CD14-positive monocyte (primary cell): Measurements from ENCODE around the gene CENPM. TPM values are rescaled to one million over a fixed set of nuclear protein-coding genes. Genes with fewer than 3 reads are reported as not detected.

Experiments
- DNase-seq, 3 donors: peaks; one replicate each; pipeline ENCODE4 v3.0.0-alpha.2; 2011 to 2022
- H2AFZ ChIP-seq: 2 replicates; pipeline ENCODE4 v1.6.0; 2012; ENCODE audit warnings: mild to moderate bottlenecking, low read depth, low read length, inconsistent platforms; ENCODE audit not compliant: insufficient read depth, poor library complexity, severe bottlenecking
- H3K27ac ChIP-seq, 2 donors: 1 replicate in 1 of 2; 2 replicates in 1 of 2; pipeline ENCODE4 v1.5.1; 2012 to 2013; ENCODE audit warnings: low read length in 2 of 2, control low read depth in 1 of 2, inconsistent platforms in 1 of 2, low read depth in 1 of 2, mild to moderate bottlenecking in 1 of 2
- H3K27me3 ChIP-seq, 2 donors: one replicate each; pipeline versions ENCODE4 v1.6.0 to v1.6.1; 2011 to 2013; ENCODE audit warnings: low read length in 2 of 2; ENCODE audit not compliant: control insufficient read depth in 2 of 2, insufficient read depth in 2 of 2
- H3K36me3 ChIP-seq, 2 donors: replicated peaks in 1 of 2; 1 replicate in 1 of 2; 2 replicates in 1 of 2; pipeline versions ENCODE4 v1.5.1 to v1.6.1; 2012 to 2013; ENCODE audit warnings: low read length in 2 of 2, control low read depth in 1 of 2, inconsistent platforms in 1 of 2, mild to moderate bottlenecking in 1 of 2; ENCODE audit not compliant: insufficient read depth in 2 of 2, control insufficient read depth in 1 of 2
- H3K4me1 ChIP-seq, 2 donors: 1 replicate in 1 of 2; 2 replicates in 1 of 2; pipeline versions ENCODE4 v1.5.1 to v1.6.1; 2012 to 2013; ENCODE audit warnings: low read length in 2 of 2, control low read depth in 1 of 2, inconsistent platforms in 1 of 2, mild to moderate bottlenecking in 1 of 2, moderate library complexity in 1 of 2; ENCODE audit not compliant: insufficient read depth in 2 of 2, control insufficient read depth in 1 of 2
- H3K4me2 ChIP-seq: replicated peaks from 2 replicates; pipeline ENCODE3; 2012; ENCODE audit warnings: low read length, moderate library complexity, mild to moderate bottlenecking; ENCODE audit not compliant: poor library complexity, severe bottlenecking; ENCODE audit errors: extremely low read depth
- H3K4me3 ChIP-seq, 3 experiments: fragments of 200-600 bp in 1 of 3; sonication (generic) in 1 of 3; replicated peaks in 1 of 3; 1 replicate in 2 of 3; 2 replicates in 1 of 3; pipeline ENCODE4 v1.5.1; 2011 to 2013; ENCODE audit warnings: low read length in 3 of 3, mild to moderate bottlenecking in 3 of 3, control low read depth in 2 of 3, low read depth in 2 of 3, inconsistent platforms in 1 of 3, moderate library complexity in 1 of 3
- H3K79me2 ChIP-seq: 2 replicates; pipeline ENCODE4 v1.6.0; 2012; ENCODE audit warnings: mild to moderate bottlenecking, control low read depth, inconsistent platforms, low read length, moderate library complexity; ENCODE audit not compliant: insufficient read depth
- H3K9ac ChIP-seq: 2 replicates; pipeline ENCODE4 v1.6.0; 2017; ENCODE audit warnings: low read length, mild to moderate bottlenecking; ENCODE audit not compliant: insufficient read depth, poor library complexity, severe bottlenecking
- H3K9me3 ChIP-seq, 2 donors: replicated peaks in 1 of 2; 1 replicate in 1 of 2; 2 replicates in 1 of 2; pipeline versions ENCODE4 v1.5.1 to v1.6.1; 2012 to 2013; ENCODE audit warnings: low read length in 2 of 2, control low read depth in 1 of 2; ENCODE audit not compliant: control insufficient read depth in 1 of 2, insufficient read depth in 1 of 2
- H4K20me1 ChIP-seq: 2 replicates; pipeline ENCODE4 v1.6.0; 2012; ENCODE audit warnings: mild to moderate bottlenecking, low read length, control low read depth, moderate library complexity; ENCODE audit not compliant: insufficient read depth
- H3K27ac Mint-ChIP-seq, 7 donors: one replicate each; pipeline ENCODE4 v1.8.0; 2020; ENCODE audit warnings: mild to moderate bottlenecking in 7 of 7, mixed read lengths in 7 of 7, moderate library complexity in 6 of 7, inconsistent platforms in 2 of 7
- H3K27me3 Mint-ChIP-seq, 3 donors: one replicate each; pipeline ENCODE4 v1.8.0; 2021 to 2022; ENCODE audit warnings: low read depth in 3 of 3, mild to moderate bottlenecking in 3 of 3, mixed read lengths in 3 of 3, moderate library complexity in 3 of 3, inconsistent platforms in 1 of 3
- H3K36me3 Mint-ChIP-seq, 2 donors: one replicate each; pipeline ENCODE4 v1.8.0; 2020; ENCODE audit warnings: mixed read lengths in 2 of 2, inconsistent platforms in 1 of 2, mild to moderate bottlenecking in 1 of 2
- H3K4me1 Mint-ChIP-seq: one replicate; pipeline ENCODE4 v1.8.0; 2020; ENCODE audit warnings: mild to moderate bottlenecking, mixed read lengths
- H3K4me3 Mint-ChIP-seq, 2 donors: one replicate each; pipeline ENCODE4 v1.8.0; 2020; ENCODE audit warnings: mild to moderate bottlenecking in 2 of 2, mixed read lengths in 2 of 2, moderate library complexity in 1 of 2
- H3K9me3 Mint-ChIP-seq, 7 donors: one replicate each; pipeline ENCODE4 v1.8.0; 2020 to 2022; ENCODE audit warnings: mixed read lengths in 7 of 7, mild to moderate bottlenecking in 6 of 7, moderate library complexity in 6 of 7, inconsistent platforms in 2 of 7
- CTCF ChIP-seq: fragments of 200-600 bp; IDR thresholded peaks from one replicate; pipeline ENCODE4 v1.8.0; 2022; ENCODE audit warnings: antibody characterized with exemption, mild to moderate bottlenecking
- WGBS: methylation state at CpG from one replicate; pipeline ENCODE4 v1.1.5; 2013; ENCODE audit warnings: missing lambda C conversion rate; ENCODE audit not compliant: insufficient coverage; 5-methylcytosine and 5-hydroxymethylcytosine counted together
- intact Hi-C, 2 donors: fragments of 100-400 bp; cut with micrococcal nuclease; formaldehyde crosslinking; loops; one replicate each; pipeline versions ENCODE4 v1.15.0 to v1.15.1; 2023
- polyA plus RNA-seq, 3 donors: library from polyadenylated mRNA; depleted of rRNA in 1 of 3; unstranded in 2 of 3; stranded (reverse) in 1 of 3; fragments of 300-500 nt in 2 of 3; fragments of >200 nt in 1 of 3; fragmentation: Illumina TruSeq in 2 of 3; gene quantifications; 1 replicate in 2 of 3; 2 replicates in 1 of 3; pipeline ENCODE4 v1.2.3, GENCODE V29; 2012 to 2021

Gene CENPM
- polyA plus RNA-seq, 3 donors = 0.20 TPM; not detected in 2

GRCh38 chr22:41905411-41906202 lies 41.3 kb downstream of the CENPM start:
- intact Hi-C loops = no loop called here
- Histone ChIP-seq H3K27me3 (peaks cover 4 to 12% of the 10 kb centered on the region in 2 donors), H3K36me3 (peaks cover 57 to 69% of the 10 kb centered on the region in 2 donors), H3K4me3 (no peak overlapping the region), H3K27ac (no peak overlapping the region), H3K9me3 (no peaks in the 10 kb centered on the region), H3K79me2 (no peaks in the 10 kb centered on the region), H3K4me1 (peaks cover 14 to 32% of the 10 kb centered on the region in 2 donors), H2AFZ (no peak overlapping the region), H3K4me2 (no peak overlapping the region), H4K20me1 (peaks cover 4% of the 10 kb centered on the region), H3K9ac (no peak overlapping the region)
- Mint-ChIP-seq H3K27me3 (peaks cover 15 to 21% (median 17%) of the 10 kb centered on the region in 3 donors), H3K4me3 (no peak overlapping the region), H3K4me1 (peaks cover 22% of the 10 kb centered on the region), H3K9me3 (peaks cover 0 to 5% (median 0%) of the 10 kb centered on the region in 7 donors), H3K36me3 (peaks cover 57 to 63% of the 10 kb centered on the region in 2 donors), H3K27ac (peak overlapping the region in 1 of 7 donors; percentile 44)
- TF ChIP-seq CTCF = no peak
- WGBS = 95% methylated on average over 4 of the region's 23 CpGs
- no peak for DNase-seq

GRCh38 chr22:41904450-41905410 lies 42.2 kb downstream of the CENPM start:
- Histone ChIP-seq H3K4me3 (no peak overlapping the region), H3K36me3 (peaks cover 66 to 78% of the 10 kb centered on the region in 2 donors), H3K4me2 (no peak overlapping the region), H3K4me1 (peaks cover 12 to 24% of the 10 kb centered on the region in 2 donors), H4K20me1 (peaks cover 4% of the 10 kb centered on the region), H2AFZ (no peak overlapping the region), H3K79me2 (no peaks in the 10 kb centered on the region), H3K9ac (no peak overlapping the region), H3K27me3 (peaks cover 2 to 9% of the 10 kb centered on the region in 2 donors), H3K9me3 (no peaks in the 10 kb centered on the region), H3K27ac (no peak overlapping the region)
- H3K36me3 Mint-ChIP-seq = peaks cover 64 to 71% of the 10 kb centered on the region in 2 donors
- peak overlapping the region in 1 of 7 donors; percentile 40 for H3K27ac Mint-ChIP-seq
- peaks cover 20% of the 10 kb centered on the region for H3K4me1 Mint-ChIP-seq
- peaks cover 12 to 15% (median 14%) of the 10 kb centered on the region in 3 donors for H3K27me3 Mint-ChIP-seq
- H3K4me3 Mint-ChIP-seq = no peak overlapping the region
- no peak for DNase-seq
- intact Hi-C loops = no loop called here
- WGBS = 97% methylated on average over 17 of the region's 24 CpGs
- TF ChIP-seq CTCF = no peak
- H3K9me3 Mint-ChIP-seq = peaks cover 0 to 5% (median 0%) of the 10 kb centered on the region in 7 donors
